B cell (primary cell): ENCODE measurements around the gene URGCP. TPM values are rescaled to one million over a fixed set of nuclear protein-coding genes. Genes with fewer than 3 reads are reported as not detected.

Experiments used
- ATAC-seq: fragments of 200-7000 bp; cut with Tn5 transposase; one replicate; pipeline ENCODE4 v1.10.0; 2021; ENCODE audit warnings: low read depth, mild to moderate bottlenecking, moderate number of reproducible peaks, moderate library complexity
- CTCF ChIA-PET: fragments of 350-600 bp; sonication (Branson Sonifier 250); formaldehyde crosslinking; loops from one replicate; lab custom pipeline; 2021; ENCODE audit warnings: antibody characterized with exemption, inconsistent platforms; lab: Charles Lee
- POLR2A ChIA-PET: fragments of 350-600 bp; sonication (Branson Sonifier 250); formaldehyde crosslinking; loops from one replicate; lab custom pipeline; 2021; ENCODE audit warnings: antibody characterized with exemption; lab: Charles Lee
- DNase-seq: peaks from one replicate; pipeline ENCODE4 v3.0.0; 2013
- H2AFZ ChIP-seq: 2 replicates; pipeline ENCODE4 v1.6.1; 2012; ENCODE audit warnings: mild to moderate bottlenecking, low read depth, low read length; ENCODE audit not compliant: insufficient read depth, poor library complexity, severe bottlenecking
- H3K27ac ChIP-seq, 2 donors: 1 replicate in 1 of 2; 2 replicates in 1 of 2; pipeline ENCODE4 v1.5.1; 2012 to 2013; ENCODE audit warnings: low read length in 2 of 2, mild to moderate bottlenecking in 2 of 2, moderate library complexity in 1 of 2
- H3K27me3 ChIP-seq, 4 experiments: fragments of 200-600 bp in 1 of 4; sonication (generic) in 1 of 4; replicated peaks in 1 of 4; 1 replicate in 2 of 4; 2 replicates in 2 of 4; pipeline versions ENCODE4 v1.6.1 to v1.7.0; 2013 to 2016; ENCODE audit warnings: low read length in 3 of 4, mild to moderate bottlenecking in 2 of 4, mixed read lengths in 1 of 4, moderate library complexity in 1 of 4; ENCODE audit not compliant: insufficient read depth in 4 of 4, control insufficient read depth in 3 of 4; ENCODE audit errors: control extremely low read depth in 1 of 4
- H3K36me3 ChIP-seq, 2 experiments: replicated peaks in 1 of 2; 1 replicate in 1 of 2; 2 replicates in 1 of 2; pipeline versions ENCODE4 v1.6.1 to v1.7.1; 2013; ENCODE audit warnings: low read length in 1 of 2; ENCODE audit not compliant: insufficient read depth in 2 of 2, control insufficient read depth in 1 of 2; ENCODE audit errors: control extremely low read depth in 1 of 2, extremely low read depth in 1 of 2
- H3K4me1 ChIP-seq, 2 donors: fragments of 200-600 bp in 1 of 2; sonication (generic) in 1 of 2; 1 replicate in 1 of 2; 2 replicates in 1 of 2; pipeline versions ENCODE4 v1.5.1 to v1.6.1; 2013 to 2017; ENCODE audit warnings: low read length in 2 of 2; ENCODE audit not compliant: control insufficient read depth in 2 of 2, insufficient read depth in 2 of 2
- H3K4me2 ChIP-seq: replicated peaks from 2 replicates; pipeline ENCODE3; 2012; ENCODE audit warnings: mild to moderate bottlenecking, low read depth, low read length; ENCODE audit not compliant: poor library complexity, severe bottlenecking
- H3K4me3 ChIP-seq, 5 experiments: fragments of 200-600 bp in 1 of 5; sonication (generic) in 1 of 5; 1 replicate in 3 of 5; 2 replicates in 2 of 5; pipeline versions ENCODE4 v1.5.1 to v1.7.0; 2011 to 2016; ENCODE audit warnings: low read length in 4 of 5, mild to moderate bottlenecking in 4 of 5, low read depth in 2 of 5, control low read depth in 1 of 5, moderate library complexity in 1 of 5; ENCODE audit not compliant: insufficient read depth in 1 of 5; ENCODE audit errors: control extremely low read depth in 1 of 5, extremely low read depth in 1 of 5
- H3K79me2 ChIP-seq: fragments of 200-600 bp; sonication (generic); one replicate; pipeline ENCODE4 v1.6.0; 2016; ENCODE audit warnings: low read length; ENCODE audit not compliant: control insufficient read depth, insufficient read depth
- H3K9ac ChIP-seq: fragments of 200-600 bp; sonication (generic); 2 replicates; pipeline ENCODE4 v1.6.1; 2017; ENCODE audit warnings: mild to moderate bottlenecking, low read length, moderate library complexity
- H3K9me3 ChIP-seq, 3 donors: one replicate each; pipeline versions ENCODE4 v1.6.1 to v1.7.1; 2013; ENCODE audit warnings: low read length in 2 of 3; ENCODE audit not compliant: control insufficient read depth in 2 of 3, insufficient read depth in 1 of 3; ENCODE audit errors: control extremely low read depth in 1 of 3
- H4K20me1 ChIP-seq: 2 replicates; pipeline ENCODE4 v1.6.0; 2012; ENCODE audit warnings: mild to moderate bottlenecking, low read length; ENCODE audit not compliant: insufficient read depth, control insufficient read depth, poor library complexity, severe bottlenecking
- H3K27ac Mint-ChIP-seq: one replicate; pipeline ENCODE4 v1.8.0; 2021; ENCODE audit warnings: mixed read lengths
- H3K27me3 Mint-ChIP-seq: one replicate; pipeline ENCODE4 v1.8.0; 2021; ENCODE audit warnings: mixed read lengths
- H3K4me1 Mint-ChIP-seq: one replicate; pipeline ENCODE4 v1.8.0; 2021; ENCODE audit warnings: mixed read lengths
- H3K4me3 Mint-ChIP-seq: one replicate; pipeline ENCODE4 v1.8.0; 2021; ENCODE audit warnings: mixed read lengths
- H3K9me3 Mint-ChIP-seq: one replicate; pipeline ENCODE4 v1.8.0; 2022; ENCODE audit warnings: mixed read lengths; ENCODE audit not compliant: insufficient read depth
- EZH2 ChIP-seq: IDR thresholded peaks from 2 replicates; pipeline ENCODE4 v1.6.1; 2012; ENCODE audit warnings: borderline replicate concordance, low read depth, mild to moderate bottlenecking, moderate library complexity, low read length; ENCODE audit not compliant: insufficient read depth, poor library complexity, severe bottlenecking
- WGBS: methylation state at CpG from one replicate; pipeline ENCODE4 v1.1.5; 2013; ENCODE audit warnings: missing lambda C conversion rate; ENCODE audit not compliant: insufficient coverage; 5-methylcytosine and 5-hydroxymethylcytosine counted together
- intact Hi-C: fragments of 100-400 bp; cut with micrococcal nuclease; formaldehyde crosslinking; loops from one replicate; pipeline ENCODE4 v1.10.0; 2022
- polyA plus RNA-seq: library from polyadenylated mRNA; depleted of rRNA; stranded (reverse); fragments of >200 nt; gene quantifications from 2 replicates; pipeline ENCODE4 v1.2.3, GENCODE V29; 2012
- total RNA-seq, 2 donors: library from RNA; stranded (reverse); fragments of 120-200 nt in 1 of 2; gene quantifications; 1 replicate in 1 of 2; 2 replicates in 1 of 2; pipeline versions ENCODE4 v1.2.3 to v1.2.4, GENCODE V29; 2013 to 2022
- TF ChIP-seq, protein P1 (sequence below): fragments of 200-600 bp; IDR thresholded peaks from one replicate; pipeline ENCODE4 v1.8.0; 2022; ENCODE audit warnings: antibody characterized with exemption, mild to moderate bottlenecking

URGCP gene
- total and polyA plus RNA-seq, 2 donors (not counting 1 experiment from before 2014, with no cell fraction given), result 16.5 to 25.1 TPM

- TF ChIP-seq EZH2, result no peak
- TF ChIP-seq, protein P1, sequence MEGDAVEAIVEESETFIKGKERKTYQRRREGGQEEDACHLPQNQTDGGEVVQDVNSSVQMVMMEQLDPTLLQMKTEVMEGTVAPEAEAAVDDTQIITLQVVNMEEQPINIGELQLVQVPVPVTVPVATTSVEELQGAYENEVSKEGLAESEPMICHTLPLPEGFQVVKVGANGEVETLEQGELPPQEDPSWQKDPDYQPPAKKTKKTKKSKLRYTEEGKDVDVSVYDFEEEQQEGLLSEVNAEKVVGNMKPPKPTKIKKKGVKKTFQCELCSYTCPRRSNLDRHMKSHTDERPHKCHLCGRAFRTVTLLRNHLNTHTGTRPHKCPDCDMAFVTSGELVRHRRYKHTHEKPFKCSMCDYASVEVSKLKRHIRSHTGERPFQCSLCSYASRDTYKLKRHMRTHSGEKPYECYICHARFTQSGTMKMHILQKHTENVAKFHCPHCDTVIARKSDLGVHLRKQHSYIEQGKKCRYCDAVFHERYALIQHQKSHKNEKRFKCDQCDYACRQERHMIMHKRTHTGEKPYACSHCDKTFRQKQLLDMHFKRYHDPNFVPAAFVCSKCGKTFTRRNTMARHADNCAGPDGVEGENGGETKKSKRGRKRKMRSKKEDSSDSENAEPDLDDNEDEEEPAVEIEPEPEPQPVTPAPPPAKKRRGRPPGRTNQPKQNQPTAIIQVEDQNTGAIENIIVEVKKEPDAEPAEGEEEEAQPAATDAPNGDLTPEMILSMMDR, result no peak
- no peak overlapping the region for H3K4me2 ChIP-seq
Measured at GRCh38 chr7:43953071-43953470, 46.7 kb upstream of the URGCP start.

GRCh38 chr7:43952028-43952427 lies 45.6 kb upstream of the URGCP start:
- ATAC-seq (no peak), DNase-seq (no peak)
- Mint-ChIP-seq H3K4me3 (no peak overlapping the region), H3K27me3 (no peaks in the 10 kb centered on the region), H3K9me3 (no peaks in the 10 kb centered on the region), H3K4me1 (no peaks in the 10 kb centered on the region), H3K27ac (no peak overlapping the region)
- no peaks in the 10 kb centered on the region for H3K79me2 ChIP-seq
- intact Hi-C loops, result no loop called here
- H3K4me3 ChIP-seq, result no peak overlapping the region
- peaks cover 0 to 18% of the 10 kb centered on the region in 2 experiments for H3K36me3 ChIP-seq
- H3K4me2 ChIP-seq, result no peak overlapping the region
- no peaks in the 10 kb centered on the region for H3K9me3 ChIP-seq
- no peak overlapping the region for H3K27ac ChIP-seq
- no peaks in the 10 kb centered on the region for H4K20me1 ChIP-seq
- no peak for TF ChIP-seq EZH2
- TF ChIP-seq, protein P1, result no peak
- WGBS, result 100% methylated on average over 2 of the region's 3 CpGs
- H3K4me1 ChIP-seq, result no peaks in the 10 kb centered on the region
- no peaks in the 10 kb centered on the region for H3K27me3 ChIP-seq
- no peak overlapping the region for H2AFZ ChIP-seq
- no peak overlapping the region for H3K9ac ChIP-seq
- CTCF ChIA-PET, result no interaction called here
- POLR2A ChIA-PET, result no interaction called here

More at GRCh38 chr7:43953071-43953470, 46.7 kb upstream of the URGCP start:
- no peak overlapping the region for H3K27ac ChIP-seq
- intact Hi-C loops, result no loop called here
- peaks cover 0 to 1% (median 0%) of the 10 kb centered on the region in 3 donors for H3K9me3 ChIP-seq
- no peaks in the 10 kb centered on the region for H4K20me1 ChIP-seq
- H3K36me3 ChIP-seq, result peaks cover 0 to 18% of the 10 kb centered on the region in 2 experiments
- no peaks in the 10 kb centered on the region for H3K79me2 ChIP-seq
- DNase-seq (no peak), ATAC-seq (no peak)
- Mint-ChIP-seq H3K9me3 (no peaks in the 10 kb centered on the region), H3K27me3 (no peaks in the 10 kb centered on the region), H3K27ac (no peak overlapping the region), H3K4me3 (no peak overlapping the region), H3K4me1 (no peaks in the 10 kb centered on the region)
- ChIA-PET POLR2A (no interaction called here), CTCF (no interaction called here)
- H2AFZ ChIP-seq, result no peak overlapping the region
- H3K27me3 ChIP-seq, result no peaks in the 10 kb centered on the region
- no peak overlapping the region for H3K4me3 ChIP-seq
- H3K9ac ChIP-seq, result no peak overlapping the region
- H3K4me1 ChIP-seq, result no peaks in the 10 kb centered on the region
- 100% methylated on average over 1 of the region's 5 CpGs for WGBS
